ENCODE results near the gene RPLP2.

The RPLP2 gene

GRCh38 chr11:833849-834311, 24.1 kb downstream of the RPLP2 start:
- no peak overlapping the region for H3K27ac ChIP-seq (ENCODE audit: low read length)

GRCh38 chr11:834371-835316, 24.9 kb downstream of the RPLP2 start:
- H4K20me1 ChIP-seq (ENCODE audit: insufficient read depth, low read length) = peaks cover 5% of the 10 kb centered on the region
- no peaks in the 10 kb centered on the region for H3K79me2 ChIP-seq (ENCODE audit: insufficient read depth, low read length)
- H3K4me3 ChIP-seq (ENCODE audit: low read depth in 1 of 2, low read length in 2 of 2) = no peak overlapping the region
- DNase-seq = no peak
- no peak for ATAC-seq (ENCODE audit: insufficient read depth, low read depth)
- H3K27ac ChIP-seq (ENCODE audit: low read length) = no peak overlapping the region
- peak overlapping the region; percentile 22; the same call in 1 of the 2 replicates for H3K4me2 ChIP-seq (ENCODE audit: insufficient read depth, low read length)
- TF ChIP-seq EZH2 (IDR thresholded peaks at IDR 0.05; ENCODE audit: borderline replicate concordance, low read depth, low read length, severe bottlenecking) (no peak), CTCF (IDR thresholded peaks at IDR 0.05; ENCODE audit: borderline replicate concordance, extremely low read depth, low read length, poor library complexity, severe bottlenecking) (no peak)
- H3K27me3 ChIP-seq (ENCODE audit: insufficient read depth, low read length, poor library complexity) = peaks cover 15% of the 10 kb centered on the region
- no peak overlapping the region for H3K9ac ChIP-seq (ENCODE audit: low read depth, low read length)
- no peaks in the 10 kb centered on the region for H3K9me3 ChIP-seq (ENCODE audit: insufficient read depth, low read length, severe bottlenecking)
- H3K36me3 ChIP-seq (ENCODE audit: insufficient read depth, low read length) = peaks cover 30% of the 10 kb centered on the region
- peaks cover 15% of the 10 kb centered on the region for H3K4me1 ChIP-seq (ENCODE audit: insufficient read depth, low read length)
- no peak overlapping the region for H2AFZ ChIP-seq (ENCODE audit: low read depth, low read length)

More at GRCh38 chr11:833849-834311, 24.1 kb downstream of the RPLP2 start:
- no peak for TF ChIP-seq EZH2 (IDR thresholded peaks at IDR 0.05; ENCODE audit: borderline replicate concordance, low read depth, low read length, severe bottlenecking)
- TF ChIP-seq CTCF (IDR thresholded peaks at IDR 0.05; ENCODE audit: borderline replicate concordance, extremely low read depth, low read length, poor library complexity, severe bottlenecking) = no peak
- H2AFZ ChIP-seq (ENCODE audit: low read depth, low read length) = no peak overlapping the region
- no peaks in the 10 kb centered on the region for H3K79me2 ChIP-seq (ENCODE audit: insufficient read depth, low read length)
- no peak overlapping the region; the same call in 1 of the 2 replicates for H3K9ac ChIP-seq (ENCODE audit: low read depth, low read length)
- DNase-seq (no peak), ATAC-seq (ENCODE audit: insufficient read depth, low read depth) (no peak)
- H3K27me3 ChIP-seq (ENCODE audit: insufficient read depth, low read length, poor library complexity) = peaks cover 22% of the 10 kb centered on the region
- H3K4me3 ChIP-seq (ENCODE audit: low read depth in 1 of 2, low read length in 2 of 2) = no peak overlapping the region
- peaks cover 15% of the 10 kb centered on the region for H3K4me1 ChIP-seq (ENCODE audit: insufficient read depth, low read length)
- H3K36me3 ChIP-seq (ENCODE audit: insufficient read depth, low read length) = peaks cover 23% of the 10 kb centered on the region
- no peaks in the 10 kb centered on the region for H3K9me3 ChIP-seq (ENCODE audit: insufficient read depth, low read length, severe bottlenecking)
- peak overlapping the region; percentile 60 for H3K4me2 ChIP-seq (ENCODE audit: insufficient read depth, low read length)
- H4K20me1 ChIP-seq (ENCODE audit: insufficient read depth, low read length) = peaks cover 7% of the 10 kb centered on the region

GRCh38 chr11:836274-836673, 26.5 kb downstream of the RPLP2 start:
- Histone ChIP-seq H3K4me3 (ENCODE audit: low read depth in 1 of 2, low read length in 2 of 2) (no peak overlapping the region), H4K20me1 (ENCODE audit: insufficient read depth, low read length) (peaks cover 19% of the 10 kb centered on the region; the same call in 1 of the 2 replicates), H3K9ac (ENCODE audit: low read depth, low read length) (no peak overlapping the region), H3K79me2 (ENCODE audit: insufficient read depth, low read length) (peaks cover 11% of the 10 kb centered on the region), H3K27ac (ENCODE audit: low read length) (no peak overlapping the region), H3K4me1 (ENCODE audit: insufficient read depth, low read length) (peaks cover 30% of the 10 kb centered on the region), H3K36me3 (ENCODE audit: insufficient read depth, low read length) (peaks cover 45% of the 10 kb centered on the region), H3K9me3 (ENCODE audit: insufficient read depth, low read length, severe bottlenecking) (no peaks in the 10 kb centered on the region), H3K4me2 (ENCODE audit: insufficient read depth, low read length) (no peak overlapping the region), H3K27me3 (ENCODE audit: insufficient read depth, low read length, poor library complexity) (peaks cover 5% of the 10 kb centered on the region), H2AFZ (ENCODE audit: low read depth, low read length) (no peak overlapping the region)
- DNase-seq (no peak), ATAC-seq (ENCODE audit: insufficient read depth, low read depth) (no peak)
- no peak for TF ChIP-seq EZH2 (IDR thresholded peaks at IDR 0.05; ENCODE audit: borderline replicate concordance, low read depth, low read length, severe bottlenecking)
- TF ChIP-seq CTCF (IDR thresholded peaks at IDR 0.05; ENCODE audit: borderline replicate concordance, extremely low read depth, low read length, poor library complexity, severe bottlenecking) = no peak

Measured in DND-41 (cell line).